Fibroblast of villous mesenchyme (primary cell): Measurements from ENCODE around the gene FGF23. TPM values are rescaled to one million over a fixed set of nuclear protein-coding genes. Genes with fewer than 3 reads are reported as not detected.

Source experiments
- DNase-seq: peaks from one replicate; pipeline ENCODE4 v3.0.0-alpha.2; 2010; ENCODE audit warnings: low read depth
- H3K4me3 ChIP-seq: 2 replicates; pipeline ENCODE4 v1.5.1; 2011; ENCODE audit warnings: low read depth, mild to moderate bottlenecking, low read length
- total RNA-seq: library from RNA; depleted of rRNA; stranded (reverse); fragments of >200 nt; gene quantifications from 2 replicates; pipeline ENCODE4 v1.2.3, GENCODE V29; 2012
- TF ChIP-seq, protein P1 (sequence below): IDR thresholded peaks from 2 replicates; pipeline ENCODE4 v1.5.1; 2012; ENCODE audit warnings: low read depth, mild to moderate bottlenecking, low read length; ENCODE audit not compliant: insufficient read depth

Gene FGF23
- total RNA-seq, 1 donor = not detected

DNA sequence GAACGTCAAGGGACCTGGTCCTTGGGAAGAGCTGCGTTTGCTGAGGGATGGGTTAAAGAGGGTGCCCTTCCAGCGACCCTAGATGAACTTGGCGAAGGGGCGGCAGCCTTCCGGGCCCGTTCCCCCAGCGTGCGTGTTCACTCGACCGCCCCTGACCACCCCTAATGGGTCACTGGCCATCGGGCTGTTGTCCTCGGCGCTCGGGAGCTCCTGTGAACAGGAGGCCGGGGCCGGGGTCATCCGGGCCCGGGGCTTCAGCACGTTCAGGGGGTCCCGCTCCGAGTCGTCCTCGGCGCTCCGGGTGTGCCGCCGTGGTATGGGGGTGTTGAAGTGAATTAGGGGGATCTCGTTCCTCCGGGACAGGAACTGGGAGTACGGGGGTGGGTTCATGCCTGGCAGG is 9.2 kb downstream of the FGF23 start:
- no peak overlapping the region for H3K4me3 ChIP-seq
- no peak for DNase-seq
- TF ChIP-seq, protein P1, sequence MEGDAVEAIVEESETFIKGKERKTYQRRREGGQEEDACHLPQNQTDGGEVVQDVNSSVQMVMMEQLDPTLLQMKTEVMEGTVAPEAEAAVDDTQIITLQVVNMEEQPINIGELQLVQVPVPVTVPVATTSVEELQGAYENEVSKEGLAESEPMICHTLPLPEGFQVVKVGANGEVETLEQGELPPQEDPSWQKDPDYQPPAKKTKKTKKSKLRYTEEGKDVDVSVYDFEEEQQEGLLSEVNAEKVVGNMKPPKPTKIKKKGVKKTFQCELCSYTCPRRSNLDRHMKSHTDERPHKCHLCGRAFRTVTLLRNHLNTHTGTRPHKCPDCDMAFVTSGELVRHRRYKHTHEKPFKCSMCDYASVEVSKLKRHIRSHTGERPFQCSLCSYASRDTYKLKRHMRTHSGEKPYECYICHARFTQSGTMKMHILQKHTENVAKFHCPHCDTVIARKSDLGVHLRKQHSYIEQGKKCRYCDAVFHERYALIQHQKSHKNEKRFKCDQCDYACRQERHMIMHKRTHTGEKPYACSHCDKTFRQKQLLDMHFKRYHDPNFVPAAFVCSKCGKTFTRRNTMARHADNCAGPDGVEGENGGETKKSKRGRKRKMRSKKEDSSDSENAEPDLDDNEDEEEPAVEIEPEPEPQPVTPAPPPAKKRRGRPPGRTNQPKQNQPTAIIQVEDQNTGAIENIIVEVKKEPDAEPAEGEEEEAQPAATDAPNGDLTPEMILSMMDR = no peak

DNA sequence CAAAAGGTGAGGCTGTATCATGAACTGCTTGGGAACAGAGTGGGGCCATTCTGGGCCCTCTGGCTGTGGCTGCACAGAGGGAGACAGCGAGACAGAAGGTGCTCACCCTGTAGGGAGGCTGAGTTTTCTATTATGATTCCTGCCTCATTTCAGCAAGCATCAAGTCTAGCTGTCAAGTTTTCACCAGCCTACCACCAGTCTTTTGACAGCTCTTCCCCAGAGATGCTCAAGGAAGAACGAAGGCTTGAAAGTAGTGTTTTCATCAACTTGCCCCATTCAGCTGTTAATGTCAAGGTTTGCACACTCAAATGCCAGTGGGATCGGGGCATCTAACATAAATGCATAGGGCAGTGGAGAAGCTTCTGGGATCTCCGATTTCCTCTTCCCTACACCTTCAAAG is 10.0 kb downstream of the FGF23 start:
- H3K4me3 ChIP-seq = no peak overlapping the region
- TF ChIP-seq, protein P1 = no peak
- no peak for DNase-seq

DNA sequence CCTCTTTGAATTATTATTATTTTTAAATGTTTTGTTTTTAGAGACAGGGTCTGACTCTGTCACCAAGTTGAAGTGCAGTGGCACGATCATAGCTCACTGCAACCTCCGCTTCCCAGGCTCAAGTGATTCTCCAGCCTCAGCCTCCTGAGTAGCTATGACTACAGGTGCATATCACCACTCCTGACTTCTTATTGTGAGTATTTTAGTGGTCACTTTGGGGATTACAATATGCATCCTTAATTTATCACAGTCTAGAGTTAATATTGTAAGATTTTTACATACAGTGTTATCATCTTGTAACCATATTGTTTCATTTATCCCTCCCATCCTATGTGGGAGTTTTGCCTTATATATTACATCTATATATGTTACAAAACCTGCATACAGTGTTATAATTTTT is 13.4 kb downstream of the FGF23 start:
- TF ChIP-seq, protein P1 = no peak
- DNase-seq = no peak
- no peak overlapping the region for H3K4me3 ChIP-seq

DNA sequence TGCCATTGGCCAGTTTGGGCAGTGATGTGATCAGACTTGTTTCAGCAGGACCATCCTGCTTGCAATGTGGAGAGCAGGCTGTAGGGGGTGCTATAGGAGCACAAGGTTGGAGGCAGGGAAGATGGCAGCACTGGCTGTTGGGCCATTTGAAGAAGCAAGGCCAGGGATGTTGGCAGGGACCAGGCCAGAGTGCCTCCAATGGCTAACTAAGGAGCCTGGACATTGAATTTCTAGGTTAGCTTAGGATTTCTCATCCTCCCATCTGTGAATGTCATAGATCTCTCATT is 23.5 kb downstream of the FGF23 start:
- no peak overlapping the region for H3K4me3 ChIP-seq
- DNase-seq = peak; percentile 11
- TF ChIP-seq, protein P1 = peak; percentile 51

DNA sequence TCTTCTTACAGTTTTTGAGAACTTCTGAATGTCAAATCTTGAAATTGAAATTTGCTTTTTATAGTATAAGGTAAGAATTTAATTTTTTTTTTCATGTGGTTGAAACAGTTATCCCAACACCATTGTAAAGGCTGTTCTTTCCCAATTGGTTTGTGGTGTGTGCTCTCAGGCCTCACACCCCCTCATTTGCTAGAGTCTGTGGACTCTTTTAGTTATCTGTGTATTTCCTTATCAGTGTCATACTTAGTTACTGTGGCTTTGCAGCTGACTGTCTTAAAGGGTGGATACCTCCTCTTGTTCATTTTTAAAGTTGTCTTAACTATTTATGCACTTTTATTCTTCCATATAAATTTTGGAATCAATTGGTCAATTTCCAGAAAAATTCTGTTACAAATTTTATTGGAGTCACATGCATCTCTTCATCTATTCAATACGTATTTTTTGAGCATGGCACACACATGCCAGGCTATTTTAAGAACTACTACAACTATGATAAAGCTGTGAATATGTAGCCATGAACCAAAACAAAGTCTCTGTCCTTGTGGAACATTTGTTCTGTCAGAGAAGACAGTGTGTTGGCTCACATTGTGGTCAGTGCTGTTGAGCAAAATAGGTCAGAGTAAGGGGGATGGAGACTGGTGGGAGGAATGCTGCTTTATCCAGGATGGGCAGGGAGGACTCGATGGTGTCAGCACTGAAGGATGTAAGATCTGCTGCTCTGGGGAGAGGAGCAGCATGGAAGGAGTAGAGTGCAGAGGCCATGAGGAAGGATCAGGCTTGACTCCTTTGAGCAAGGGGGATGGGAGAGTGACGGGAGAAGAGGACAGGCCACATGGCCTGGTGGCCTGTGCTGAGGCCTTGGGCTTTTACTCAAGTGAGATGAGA is 24.1 kb downstream of the FGF23 start:
- DNase-seq = no peak

DNA sequence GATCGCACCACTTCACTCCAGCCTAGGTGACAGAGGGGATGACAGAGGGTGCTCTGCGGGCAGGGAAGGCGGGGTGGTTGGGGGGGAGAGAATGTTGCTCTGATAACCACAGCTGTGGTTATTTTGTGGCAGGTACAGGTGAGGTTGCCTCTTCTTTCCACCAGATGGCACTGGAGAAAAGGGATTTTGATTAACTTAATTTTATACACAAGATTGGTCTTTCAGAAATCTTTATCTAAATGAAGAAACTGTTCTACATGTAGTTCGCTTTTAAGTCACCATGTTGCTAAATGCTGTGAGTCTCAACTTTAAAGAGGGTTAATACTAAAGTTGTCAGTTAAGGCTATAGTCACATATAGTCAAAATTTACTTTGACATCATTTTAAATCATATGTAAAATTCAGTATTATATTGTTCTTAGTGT is 25.7 kb downstream of the FGF23 start:
- TF ChIP-seq, protein P1 = peak; percentile 30
- DNase-seq = no peak

More for the DNA sequence above, 24.1 kb downstream of the FGF23 start:
- TF ChIP-seq, protein P1 = no peak
- H3K4me3 ChIP-seq = no peak overlapping the region

DNA sequence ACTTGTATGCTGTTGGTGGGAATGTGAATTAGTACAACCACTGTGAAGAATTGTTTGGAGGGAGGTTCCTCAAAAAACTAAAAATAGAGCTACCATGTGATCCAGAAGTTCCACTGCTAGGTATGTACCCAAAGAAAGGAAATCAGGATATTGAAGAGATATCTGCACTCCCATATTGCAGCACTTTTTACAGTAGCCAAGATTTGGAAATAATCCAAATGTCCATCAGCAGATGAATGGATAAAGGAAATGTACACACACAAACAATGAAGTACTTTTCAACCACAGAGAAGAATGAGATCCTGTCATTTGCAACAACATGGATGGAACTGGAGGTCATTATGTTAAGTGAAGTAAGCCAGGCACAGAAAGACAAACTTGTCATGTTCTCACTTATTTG is 32.6 kb downstream of the FGF23 start:
- H3K4me3 ChIP-seq = no peak overlapping the region
- no peak for DNase-seq
- TF ChIP-seq, protein P1 = no peak

More for the DNA sequence above, 25.7 kb downstream of the FGF23 start:
- H3K4me3 ChIP-seq = no peak overlapping the region
